Activated CD4-positive, alpha-beta T cell treated with anti-CD3 and anti-CD28 coated beads, Interleukin-2, Interleukin-4, amounts not matched to agents 100 ng/mL and 50 ng/mL, durations not matched to agents 16 hours and 8 hours (primary cell): ENCODE measurements around the gene XCR1.

Source experiments
- DNase-seq: peaks from one replicate; pipeline ENCODE4 v3.0.0-alpha.2; 2020; ENCODE audit warnings: low spot score

XCR1 gene

DNA sequence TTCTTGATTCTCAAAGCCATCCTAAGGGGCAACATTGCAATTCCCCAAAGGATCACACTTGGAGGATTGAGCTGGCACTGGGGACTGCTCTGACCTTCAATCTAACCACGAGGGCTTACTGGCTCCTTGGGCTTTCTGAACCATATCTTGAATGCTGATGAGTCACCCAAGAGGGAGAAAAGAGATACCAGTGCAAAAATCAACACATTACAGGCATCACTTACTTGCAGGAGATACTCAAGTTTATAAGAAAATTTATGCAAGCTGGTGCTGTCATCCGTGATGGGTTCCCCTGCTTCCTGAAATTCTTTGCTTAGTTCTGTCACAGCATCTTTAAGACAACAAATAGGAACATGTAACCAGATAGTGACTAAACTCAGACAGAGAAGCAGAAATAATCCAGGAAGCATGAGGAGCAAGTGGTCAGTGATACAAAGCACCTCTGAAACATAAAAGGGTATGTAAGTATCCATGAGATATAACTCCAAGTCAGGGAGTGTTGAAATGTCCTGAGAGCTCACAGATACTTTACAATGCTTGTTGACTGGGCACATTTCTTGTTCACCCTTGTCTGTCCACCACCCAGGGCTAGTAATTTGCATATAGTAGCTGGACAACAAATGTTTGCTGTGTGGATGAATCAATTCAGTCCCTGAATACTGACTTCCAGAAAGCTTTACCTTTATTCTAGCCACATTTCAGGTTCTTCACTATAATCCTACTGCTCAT is 45.8 kb downstream of the XCR1 start:
- DNase-seq: no peak

DNA sequence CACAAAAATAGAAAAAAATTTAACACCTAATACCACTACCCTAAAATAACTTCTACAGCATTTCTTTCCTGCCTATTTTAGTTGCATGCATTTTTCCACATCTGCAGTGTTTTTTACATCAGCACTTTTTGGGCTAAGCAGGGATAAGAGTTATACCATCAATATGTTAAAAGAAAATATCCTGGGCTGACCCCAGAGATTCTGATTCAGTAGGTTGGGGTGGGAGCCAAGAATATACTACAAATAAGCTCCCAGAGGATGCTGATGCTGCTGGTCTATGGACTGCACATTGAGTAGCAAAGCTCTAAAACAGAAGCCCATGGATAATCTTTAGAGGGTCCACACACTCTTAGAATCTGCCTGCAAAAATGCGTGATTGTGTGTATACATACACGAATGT is 46.5 kb downstream of the XCR1 start:
- no peak for DNase-seq

GRCh38 chr3:45980229-45980813 is 47.0 kb downstream of the XCR1 start:
- DNase-seq: no peak

DNA sequence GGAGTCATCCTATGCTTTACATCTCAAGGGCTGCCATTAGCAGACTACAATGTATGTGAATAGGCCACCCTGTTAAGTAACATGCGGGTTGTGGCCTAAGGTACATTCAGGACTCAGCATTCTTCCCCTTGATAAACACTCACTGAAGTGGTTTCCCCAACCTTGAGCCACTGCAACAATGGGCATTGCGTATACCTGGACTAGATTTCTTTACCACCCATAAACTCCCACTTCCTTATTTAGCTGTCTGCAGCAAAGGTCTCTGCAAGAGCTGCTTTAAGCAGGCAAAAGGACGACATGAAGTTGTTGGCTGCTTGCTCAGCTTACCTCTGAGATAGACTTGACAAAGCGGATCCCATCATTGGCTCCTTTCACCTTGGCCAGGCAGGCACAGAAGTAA is 47.9 kb downstream of the XCR1 start:
- no peak for DNase-seq

GRCh38 chr3:45978006-45978761 is 49.1 kb downstream of the XCR1 start:
- peak; percentile 79 for DNase-seq

- no peak for DNase-seq
Observed at GRCh38 chr3:45976191-45977091, 50.8 kb downstream of the XCR1 start.

GRCh38 chr3:45975686-45976085 is 51.6 kb downstream of the XCR1 start:
- DNase-seq: no peak

GRCh38 chr3:45974686-45975085 is 52.6 kb downstream of the XCR1 start:
- no peak for DNase-seq

DNA sequence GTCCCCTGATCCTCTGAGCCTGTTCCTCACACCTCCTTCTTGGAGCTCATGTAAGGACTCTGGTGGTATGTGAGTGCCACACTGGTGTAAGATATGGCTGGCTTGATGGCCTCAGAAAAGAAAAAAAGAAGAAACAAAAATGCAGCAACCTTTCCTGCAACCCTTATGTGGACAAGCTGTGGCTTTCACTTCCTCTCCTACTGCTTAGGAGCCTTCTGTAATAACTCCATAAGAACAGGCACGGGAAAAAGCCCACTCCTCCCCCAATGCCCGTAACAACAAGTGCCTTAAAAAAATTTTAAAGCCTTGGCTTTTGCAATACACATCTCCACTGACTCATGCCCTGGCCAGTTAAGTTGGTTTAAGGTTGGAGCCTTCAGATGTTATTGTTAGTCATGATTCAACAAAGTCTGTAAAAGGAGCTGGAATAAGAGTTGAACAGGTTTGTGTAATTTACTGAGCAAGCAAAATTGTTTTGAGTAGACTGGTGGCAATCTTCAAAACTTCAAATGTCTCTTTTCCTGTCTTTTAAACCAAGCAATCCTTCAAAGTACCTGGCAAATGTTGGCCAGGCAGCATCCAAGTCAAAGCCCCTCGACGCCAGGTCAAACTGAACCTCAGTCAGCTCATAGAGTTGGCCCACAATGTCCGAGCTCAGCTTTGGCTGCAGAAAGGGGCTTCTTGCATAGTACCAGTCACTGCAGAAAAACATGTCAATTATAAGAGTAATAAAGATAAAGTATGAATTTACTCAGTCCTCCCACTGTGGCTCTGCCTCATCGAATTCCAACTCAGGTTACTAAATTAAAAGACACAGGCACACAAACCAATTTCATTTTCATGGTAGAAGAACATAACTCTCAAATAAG is 54.5 kb downstream of the XCR1 start:
- no peak for DNase-seq

GRCh38 chr3:45969953-45970352 is 57.3 kb downstream of the XCR1 start:
- DNase-seq: no peak

DNA sequence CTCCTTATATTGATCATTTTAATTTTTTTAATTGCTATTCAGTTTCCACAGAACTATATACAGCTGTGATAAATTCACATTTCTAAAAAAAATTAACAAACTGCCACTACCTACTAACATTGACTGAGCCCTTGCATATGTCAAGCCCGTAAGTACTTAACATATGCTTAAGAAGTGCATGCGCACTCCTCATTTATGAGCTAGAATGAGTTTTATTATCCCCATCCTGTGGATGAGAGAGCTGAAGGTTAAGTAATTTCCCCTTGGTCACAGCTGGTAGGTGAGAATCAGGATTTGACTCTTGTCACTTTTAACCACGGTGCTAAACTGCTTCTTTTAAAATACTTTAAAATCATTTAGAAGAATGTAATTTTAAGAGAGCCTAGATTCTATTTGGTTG is 58.2 kb downstream of the XCR1 start:
- no peak for DNase-seq

DNA sequence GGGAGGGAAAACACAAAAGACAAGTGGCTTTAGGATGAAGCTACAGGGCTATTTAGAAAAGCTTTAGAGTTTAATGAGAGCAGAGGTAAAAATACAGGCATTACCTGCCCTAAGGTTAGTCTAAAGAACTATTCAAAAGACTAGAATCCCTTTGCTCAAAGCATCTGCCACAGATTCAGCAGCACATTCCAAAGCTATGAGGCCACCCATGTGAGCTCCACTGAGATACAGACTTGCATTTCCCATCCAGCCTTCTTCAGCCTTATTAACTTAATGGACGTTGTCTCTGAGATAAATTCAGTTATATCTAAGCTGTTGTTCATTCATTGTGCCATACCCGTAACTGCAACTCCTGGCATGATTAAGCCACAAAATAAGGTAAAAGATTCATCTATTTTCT is 58.6 kb downstream of the XCR1 start:
- DNase-seq: no peak

- no peak for DNase-seq
Observed at GRCh38 chr3:45968149-45968548, 59.1 kb downstream of the XCR1 start.

GRCh38 chr3:45967724-45968123 is 59.6 kb downstream of the XCR1 start:
- DNase-seq: no peak
